HG03460 (cell line): ENCODE results near the gene MEGF8.

Source experiments
- ATAC-seq: cut with Tn5 transposase; IDR thresholded peaks from one replicate; pipeline ENCODE4 v1.9.1; 2021; ENCODE audit not compliant: unreplicated experiment

MEGF8 gene

DNA sequence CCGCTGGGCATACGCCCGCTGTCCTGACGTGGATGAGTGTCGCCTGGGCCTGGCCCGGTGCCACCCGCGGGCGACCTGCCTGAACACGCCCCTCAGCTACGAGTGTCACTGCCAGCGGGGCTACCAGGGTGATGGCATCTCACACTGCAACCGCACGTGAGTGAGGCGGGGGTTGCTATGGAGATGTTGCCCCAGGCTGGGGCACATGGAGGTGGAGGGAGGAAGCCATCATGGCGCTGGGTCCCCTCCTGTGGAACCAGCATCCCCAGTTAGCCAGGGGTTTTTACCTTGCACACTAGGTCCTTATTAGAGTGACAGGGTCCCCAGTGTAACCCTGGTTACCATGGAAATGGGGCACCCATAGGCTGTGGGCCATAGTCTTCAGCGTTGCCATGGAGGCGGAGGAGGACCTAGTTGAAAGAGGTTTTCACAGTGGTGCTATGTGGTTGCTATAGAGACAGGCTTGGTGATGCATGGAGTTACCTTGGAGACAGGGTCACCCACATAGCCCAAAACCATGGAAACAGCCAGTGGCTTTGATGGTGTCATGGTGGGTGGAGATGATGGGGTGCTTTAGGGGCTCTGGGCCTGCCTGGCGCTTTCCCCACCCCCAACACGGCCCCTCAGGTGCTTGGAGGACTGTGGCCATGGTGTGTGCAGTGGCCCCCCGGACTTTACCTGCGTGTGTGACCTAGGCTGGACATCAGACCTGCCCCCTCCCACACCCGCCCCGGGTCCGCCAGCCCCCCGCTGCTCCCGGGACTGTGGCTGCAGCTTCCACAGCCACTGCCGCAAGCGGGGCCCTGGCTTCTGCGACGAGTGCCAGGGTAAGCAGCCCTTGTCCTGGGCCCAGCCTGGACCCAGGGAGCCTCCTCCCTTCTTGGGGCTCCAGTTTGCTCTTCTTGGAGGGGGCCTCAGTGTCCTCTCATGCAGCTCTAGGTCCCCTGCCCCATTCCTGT is 27.1 kb downstream of the MEGF8 start:
- no peak for ATAC-seq

DNA sequence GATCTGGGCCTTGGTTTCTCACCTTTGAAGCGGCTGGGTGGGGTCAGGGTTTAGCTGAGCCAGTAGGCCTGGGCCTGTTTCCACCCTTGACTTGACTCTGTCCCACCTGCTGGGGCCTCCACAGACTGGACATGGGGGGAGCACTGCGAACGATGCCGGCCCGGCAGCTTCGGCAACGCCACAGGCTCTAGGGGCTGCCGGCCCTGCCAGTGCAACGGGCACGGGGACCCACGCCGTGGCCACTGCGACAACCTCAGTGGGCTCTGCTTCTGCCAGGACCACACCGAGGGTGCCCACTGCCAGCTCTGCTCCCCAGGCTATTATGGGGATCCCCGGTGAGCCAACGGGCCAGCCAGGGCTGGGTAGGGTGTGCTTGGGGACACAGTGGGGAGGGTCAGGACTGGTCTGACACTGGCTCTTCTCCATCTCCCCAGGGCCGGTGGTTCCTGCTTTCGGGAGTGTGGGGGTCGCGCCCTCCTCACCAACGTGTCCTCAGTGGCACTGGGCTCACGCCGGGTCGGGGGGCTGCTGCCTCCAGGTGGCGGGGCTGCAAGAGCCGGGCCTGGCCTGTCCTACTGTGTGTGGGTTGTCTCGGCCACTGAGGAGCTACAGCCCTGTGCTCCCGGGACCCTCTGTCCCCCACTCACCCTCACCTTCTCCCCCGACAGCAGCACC is 28.0 kb downstream of the MEGF8 start:
- no peak for ATAC-seq

DNA sequence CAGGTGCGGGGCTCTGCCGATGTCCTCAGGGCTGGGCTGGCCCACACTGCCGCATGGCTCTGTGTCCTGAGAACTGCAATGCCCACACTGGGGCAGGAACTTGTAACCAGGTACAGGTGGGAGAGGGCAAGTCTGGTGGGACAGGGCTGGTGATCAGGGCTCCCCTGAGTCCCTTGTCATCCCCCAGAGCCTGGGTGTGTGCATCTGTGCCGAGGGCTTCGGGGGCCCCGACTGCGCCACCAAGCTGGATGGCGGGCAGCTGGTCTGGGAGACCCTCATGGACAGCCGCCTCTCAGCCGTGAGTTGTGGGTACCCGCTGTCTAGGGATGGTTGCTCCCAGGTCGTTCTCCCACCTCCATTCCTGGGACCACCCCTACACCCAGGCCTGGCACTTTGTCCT is 30.5 kb downstream of the MEGF8 start:
- no peak for ATAC-seq

DNA sequence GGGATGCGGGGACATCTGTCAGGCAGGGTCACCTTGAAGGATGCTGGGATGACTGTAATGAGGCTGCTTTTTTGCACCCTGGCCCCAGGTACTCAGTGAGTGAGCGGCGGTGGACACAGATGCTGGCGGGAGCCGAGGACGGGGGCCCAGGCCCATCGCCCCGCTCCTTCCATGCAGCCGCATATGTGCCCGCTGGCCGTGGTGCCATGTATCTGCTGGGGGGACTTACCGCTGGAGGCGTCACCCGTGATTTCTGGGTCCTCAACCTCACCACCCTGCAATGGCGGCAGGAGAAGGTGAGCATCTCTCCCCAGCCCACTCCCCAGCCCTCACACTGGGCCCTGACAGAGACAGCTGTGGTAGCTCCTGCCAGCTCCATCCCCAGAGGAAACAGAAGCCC is 31.3 kb downstream of the MEGF8 start:
- no peak for ATAC-seq

DNA sequence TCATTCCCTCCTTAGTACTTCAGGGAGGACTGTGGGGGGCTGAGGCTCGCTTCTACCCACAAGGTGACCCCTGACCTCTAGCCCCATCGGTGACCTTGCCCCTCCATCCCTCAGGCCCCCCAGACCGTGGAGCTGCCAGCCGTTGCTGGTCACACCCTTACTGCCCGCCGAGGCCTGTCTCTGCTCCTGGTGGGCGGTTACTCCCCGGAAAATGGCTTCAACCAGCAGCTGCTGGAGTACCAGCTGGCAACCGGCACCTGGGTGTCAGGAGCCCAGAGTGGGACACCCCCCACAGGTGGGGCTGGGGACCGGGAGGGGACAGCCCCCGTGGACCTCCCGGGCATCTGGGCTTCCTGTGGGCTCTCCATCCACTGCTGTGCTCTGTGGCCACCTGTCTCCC is 31.9 kb downstream of the MEGF8 start:
- ATAC-seq: no peak

DNA sequence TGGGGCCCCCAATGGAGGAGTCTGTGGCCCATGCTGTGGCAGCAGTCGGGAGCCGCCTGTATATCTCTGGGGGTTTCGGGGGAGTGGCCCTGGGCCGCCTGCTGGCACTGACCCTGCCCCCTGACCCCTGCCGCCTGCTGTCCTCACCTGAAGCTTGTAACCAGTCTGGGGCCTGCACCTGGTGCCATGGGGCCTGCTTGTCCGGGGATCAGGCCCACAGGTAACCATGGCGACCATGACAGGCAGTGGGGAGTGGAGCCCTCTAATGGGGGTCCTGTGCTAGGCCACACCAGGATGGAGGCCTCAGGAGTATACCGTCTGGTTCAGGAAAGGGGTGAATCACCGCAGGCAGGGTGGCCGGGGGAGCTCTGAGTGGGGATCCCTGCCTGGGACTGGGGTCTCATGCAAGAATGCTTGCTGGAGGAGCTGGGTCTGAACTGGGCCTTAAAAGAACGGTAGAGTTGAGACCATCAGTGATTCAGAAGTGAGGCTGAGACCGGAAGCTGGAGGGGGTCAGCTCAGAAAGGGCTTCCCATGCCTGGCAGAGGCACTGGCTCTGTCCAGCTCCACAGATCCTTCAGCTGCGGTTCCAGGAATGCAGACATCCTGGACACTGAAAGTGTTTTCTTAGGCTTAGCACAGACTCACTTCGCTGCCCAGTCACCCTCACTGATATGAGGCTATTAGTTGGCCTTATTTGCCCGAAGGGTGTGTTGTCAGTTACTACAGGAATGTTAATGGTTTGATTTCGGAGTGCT is 35.5 kb downstream of the MEGF8 start:
- no peak for ATAC-seq

DNA sequence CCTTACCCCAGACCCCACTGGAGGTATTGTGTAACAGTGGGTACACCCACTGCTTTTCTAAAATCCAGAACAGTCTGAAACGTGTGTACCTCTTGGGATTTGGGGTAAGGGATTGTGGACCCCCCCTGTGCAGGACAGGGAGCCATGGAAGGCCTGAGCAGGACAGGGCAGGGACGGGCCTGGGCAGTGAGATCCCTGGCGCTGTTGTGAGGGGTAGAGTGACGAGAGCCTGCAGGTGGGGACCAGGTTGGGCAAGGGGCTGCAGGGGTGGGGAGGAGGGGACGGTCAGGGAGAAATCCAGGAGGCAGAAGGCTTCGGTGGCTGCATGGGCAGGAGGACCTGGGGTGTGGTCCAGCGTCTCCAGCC is 36.1 kb downstream of the MEGF8 start:
- ATAC-seq: no peak

DNA sequence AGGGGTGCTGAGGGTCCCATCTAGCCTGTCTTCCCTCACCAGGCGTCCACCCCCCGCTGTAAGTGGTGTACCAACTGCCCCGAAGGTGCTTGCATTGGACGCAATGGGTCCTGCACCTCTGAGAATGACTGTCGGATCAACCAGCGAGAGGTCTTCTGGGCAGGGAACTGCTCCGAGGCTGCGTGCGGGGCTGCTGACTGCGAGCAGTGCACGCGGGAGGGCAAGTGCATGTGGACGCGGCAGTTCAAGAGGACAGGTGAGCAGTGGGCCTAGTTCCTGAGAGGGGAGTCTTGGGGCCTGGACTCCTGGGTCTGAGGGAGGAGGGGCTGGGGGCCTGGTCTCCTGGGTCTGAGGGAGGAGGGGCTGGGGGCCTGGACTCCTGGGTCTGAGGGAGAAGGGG is 36.9 kb downstream of the MEGF8 start:
- no peak for ATAC-seq

DNA sequence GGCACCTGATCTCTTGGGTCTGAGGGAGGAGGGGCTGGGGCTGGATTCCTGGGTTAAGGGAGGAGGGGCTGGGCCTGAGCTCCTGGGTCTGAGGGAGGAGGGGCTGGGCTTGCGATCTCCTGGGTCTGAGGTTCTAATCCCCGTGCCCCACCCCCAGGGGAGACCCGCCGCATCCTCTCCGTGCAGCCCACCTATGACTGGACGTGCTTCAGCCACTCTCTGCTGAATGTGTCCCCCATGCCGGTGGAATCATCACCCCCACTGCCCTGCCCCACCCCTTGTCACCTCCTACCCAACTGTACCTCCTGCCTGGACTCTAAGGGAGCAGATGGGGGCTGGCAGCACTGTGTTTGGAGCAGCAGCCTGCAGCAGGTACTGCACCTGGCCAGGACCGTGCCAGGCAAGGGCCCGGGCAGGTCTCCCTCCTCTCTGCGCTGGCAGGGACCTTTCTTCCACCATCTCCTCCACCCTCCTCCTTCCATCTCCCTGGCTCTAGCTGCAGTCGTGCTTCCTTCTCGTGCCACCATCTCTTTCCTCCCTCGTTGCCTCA is 37.5 kb downstream of the MEGF8 start:
- no peak for ATAC-seq

DNA sequence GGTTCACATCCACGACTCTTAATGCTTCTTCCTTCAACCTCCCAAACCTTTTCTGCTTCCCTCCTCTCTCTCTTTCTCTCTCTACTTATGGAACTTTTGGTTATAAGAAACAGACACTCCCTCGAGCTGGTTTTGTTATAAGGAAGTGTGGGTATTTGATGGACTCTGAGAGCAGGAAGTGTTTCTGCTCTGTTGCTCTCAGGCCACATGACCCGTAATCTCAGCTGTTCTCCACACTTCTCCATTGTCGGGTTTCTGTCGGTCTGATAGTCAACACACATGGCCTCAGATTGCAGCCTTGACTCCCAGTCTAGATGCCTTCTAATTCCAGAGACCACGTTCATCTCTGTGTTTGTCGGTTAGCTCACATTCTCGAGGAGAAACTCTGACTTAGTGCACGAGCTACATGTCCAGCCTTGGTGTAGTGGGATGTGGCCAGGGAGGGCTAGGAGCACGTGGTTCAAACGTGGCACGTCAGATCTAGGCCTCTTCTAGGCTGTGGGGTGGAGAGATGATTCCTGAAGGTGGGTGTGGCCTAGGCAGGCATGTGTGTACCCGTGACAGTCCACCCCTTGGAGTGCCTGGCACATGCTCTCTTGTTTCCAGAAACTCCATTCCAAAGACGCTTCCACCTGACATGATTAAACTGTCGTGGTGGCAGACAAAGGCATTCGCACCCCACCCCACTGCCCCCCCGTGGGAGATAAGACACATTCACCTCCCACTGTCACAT is 38.3 kb downstream of the MEGF8 start:
- no peak for ATAC-seq

DNA sequence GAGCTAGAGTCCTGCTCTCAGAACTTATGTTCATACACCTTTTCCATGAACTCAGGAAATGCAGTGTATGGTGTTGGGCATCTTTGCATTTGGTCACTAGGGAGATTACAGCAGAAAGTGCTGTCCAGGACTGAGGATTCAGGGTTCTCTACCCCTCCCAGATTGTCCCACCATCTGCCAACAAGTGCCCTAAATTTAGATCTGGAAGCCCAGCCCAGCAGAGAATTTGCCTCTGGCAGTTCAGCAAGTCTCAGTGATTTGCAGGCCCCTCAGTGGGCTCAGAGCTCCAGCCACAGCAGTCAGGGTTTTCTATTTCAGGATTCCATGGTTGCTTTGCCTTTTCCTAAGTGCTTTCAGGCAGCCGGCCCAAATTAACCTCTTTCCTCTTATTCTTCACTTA is 41.2 kb downstream of the MEGF8 start:
- no peak for ATAC-seq

DNA sequence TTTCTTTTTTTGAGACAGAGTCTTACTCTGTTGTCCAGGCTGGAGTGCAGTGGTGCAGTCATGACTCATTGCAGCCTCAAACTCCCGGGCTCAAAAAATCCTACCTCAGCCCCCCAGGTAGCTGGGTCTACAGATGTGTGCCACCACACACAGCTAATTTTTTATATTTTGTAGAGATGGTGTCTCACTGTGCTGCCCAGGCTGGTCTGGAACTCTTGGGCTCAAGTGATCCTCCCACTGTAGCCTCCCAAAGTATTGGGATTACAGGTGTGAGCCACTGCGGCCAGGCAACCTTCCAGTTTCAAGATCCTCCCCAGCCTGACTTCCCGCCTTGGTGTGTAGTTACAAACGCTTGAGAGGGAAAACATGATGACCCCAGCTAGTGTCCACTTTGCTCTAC is 42.5 kb downstream of the MEGF8 start:
- ATAC-seq: no peak

DNA sequence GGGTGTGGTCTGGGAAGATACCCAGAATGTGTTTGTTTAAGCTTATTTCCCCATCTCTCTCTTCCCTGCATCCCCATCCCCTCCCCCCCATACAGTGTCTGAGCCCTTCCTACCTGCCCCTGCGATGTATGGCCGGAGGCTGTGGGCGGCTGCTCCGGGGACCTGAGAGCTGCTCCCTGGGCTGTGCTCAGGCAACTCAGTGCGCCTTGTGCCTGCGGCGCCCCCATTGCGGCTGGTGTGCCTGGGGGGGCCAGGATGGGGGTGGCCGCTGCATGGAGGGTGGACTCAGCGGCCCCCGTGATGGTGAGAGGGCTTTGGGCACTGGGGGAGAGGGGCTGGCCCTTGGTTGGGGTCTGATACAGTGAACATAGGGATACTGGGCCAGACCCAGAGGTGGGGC is 42.9 kb downstream of the MEGF8 start:
- no peak for ATAC-seq

DNA sequence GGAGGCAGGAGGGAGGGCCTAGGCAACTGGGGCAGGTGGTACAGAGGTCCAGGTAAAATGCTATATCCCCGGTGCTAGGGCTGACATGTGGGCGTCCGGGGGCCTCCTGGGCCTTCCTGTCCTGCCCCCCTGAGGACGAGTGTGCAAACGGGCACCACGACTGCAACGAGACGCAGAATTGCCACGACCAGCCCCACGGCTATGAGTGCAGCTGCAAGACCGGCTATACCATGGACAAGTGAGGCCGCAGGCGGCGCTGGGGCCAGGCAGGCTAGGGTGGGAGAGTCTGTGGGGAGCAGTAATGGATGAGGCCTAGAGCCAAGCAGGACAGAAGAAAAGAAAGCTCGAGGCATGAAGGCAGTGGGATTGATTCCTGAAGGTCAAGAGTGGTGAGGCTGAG is 43.3 kb downstream of the MEGF8 start:
- no peak for ATAC-seq

DNA sequence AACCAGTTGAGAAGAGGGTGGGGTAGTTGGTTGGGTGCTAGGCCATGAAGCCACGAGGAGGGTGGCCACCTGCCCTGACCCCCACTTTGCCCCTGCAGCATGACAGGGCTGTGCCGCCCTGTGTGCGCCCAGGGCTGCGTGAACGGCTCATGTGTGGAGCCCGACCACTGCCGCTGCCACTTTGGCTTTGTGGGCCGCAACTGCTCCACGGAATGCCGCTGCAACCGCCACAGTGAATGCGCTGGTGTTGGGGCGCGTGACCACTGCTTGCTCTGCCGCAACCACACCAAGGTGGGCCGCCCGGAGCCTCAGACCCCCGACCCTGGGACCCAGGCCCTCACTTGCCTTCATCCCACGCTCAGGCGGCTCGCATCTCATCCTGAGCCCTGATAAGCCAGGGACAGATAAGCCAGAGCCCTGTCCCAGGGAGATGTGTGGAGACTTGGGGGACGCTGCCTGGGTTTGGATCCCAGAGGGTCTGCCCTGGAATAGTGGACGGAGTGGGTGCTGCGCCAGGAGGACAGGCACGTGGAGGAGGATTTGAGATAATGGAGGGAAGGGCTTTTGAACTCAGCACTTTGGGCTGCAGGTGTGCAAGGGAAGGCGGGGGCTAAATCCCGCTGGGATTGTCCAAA is 44.1 kb downstream of the MEGF8 start:
- ATAC-seq: no peak

DNA sequence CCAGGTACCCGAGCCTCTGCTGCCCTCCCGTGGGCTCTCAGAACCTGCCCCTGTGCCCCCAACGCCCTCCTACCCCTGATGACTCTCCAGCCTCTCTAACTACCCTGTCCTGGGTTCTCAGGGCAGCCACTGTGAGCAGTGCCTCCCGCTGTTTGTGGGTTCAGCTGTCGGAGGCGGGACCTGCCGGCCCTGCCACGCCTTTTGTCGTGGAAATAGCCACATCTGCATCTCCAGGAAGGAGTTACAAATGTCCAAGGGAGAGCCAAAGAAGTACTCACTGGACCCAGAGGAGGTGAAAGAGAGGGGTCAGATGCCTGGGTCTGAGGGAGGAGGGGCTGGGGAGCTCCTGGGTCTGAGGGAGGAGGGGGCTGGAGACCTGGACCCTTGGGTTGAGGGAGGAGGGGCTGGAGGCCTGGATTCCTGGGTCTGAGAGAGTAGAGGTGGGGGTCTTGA is 44.7 kb downstream of the MEGF8 start:
- ATAC-seq: no peak

DNA sequence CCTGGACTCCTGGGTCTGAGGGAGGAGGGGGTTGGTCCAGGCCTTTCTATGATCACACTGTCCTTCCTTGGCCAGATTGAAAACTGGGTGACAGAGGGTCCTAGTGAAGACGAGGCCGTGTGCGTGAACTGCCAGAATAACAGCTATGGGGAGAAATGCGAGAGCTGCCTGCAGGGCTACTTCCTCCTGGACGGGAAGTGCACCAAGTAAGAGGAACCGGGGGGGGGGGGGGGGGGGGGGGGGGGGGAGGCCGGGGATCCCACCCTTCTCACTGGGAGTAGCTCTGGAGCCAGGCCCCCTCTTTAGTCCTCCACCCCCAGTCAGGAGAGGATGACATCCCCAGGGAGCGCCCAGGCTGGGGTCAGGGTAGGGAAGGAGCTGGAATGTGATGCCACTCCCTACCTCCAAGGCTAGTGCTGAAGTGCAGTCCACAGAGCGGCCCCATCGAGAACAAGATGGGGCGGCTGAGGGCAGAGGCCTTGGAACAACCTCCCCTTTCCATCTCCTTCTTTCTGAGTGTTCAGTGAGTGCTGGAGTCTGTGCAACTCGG is 45.3 kb downstream of the MEGF8 start:
- ATAC-seq: no peak

DNA sequence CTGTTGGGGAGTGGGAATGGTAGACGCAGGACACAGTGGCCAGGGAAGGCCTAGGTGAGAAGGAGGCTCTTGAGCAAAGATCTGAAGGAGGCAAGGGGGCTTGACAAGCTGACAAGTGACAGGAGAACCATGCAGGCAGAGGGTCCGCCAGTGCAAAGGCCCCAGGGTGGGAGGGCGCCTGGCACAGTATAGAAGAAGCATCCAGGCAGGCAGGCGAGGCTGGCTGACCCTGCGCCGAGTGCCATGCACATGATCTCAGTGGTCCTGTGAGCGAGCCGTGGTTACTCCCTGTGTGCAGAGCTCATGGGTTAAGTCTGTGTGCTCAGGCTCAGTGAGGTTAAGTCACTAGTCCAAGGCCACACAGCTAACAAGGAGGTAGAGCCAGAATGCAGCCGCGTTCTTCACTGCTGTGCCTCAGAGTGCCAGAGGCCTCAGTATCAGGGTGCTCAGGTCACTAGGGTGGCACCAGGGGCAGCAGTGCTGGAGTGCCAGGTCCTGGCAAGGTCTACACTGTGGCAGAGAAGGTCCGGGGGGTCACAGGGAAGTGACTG is 49.5 kb downstream of the MEGF8 start:
- no peak for ATAC-seq

DNA sequence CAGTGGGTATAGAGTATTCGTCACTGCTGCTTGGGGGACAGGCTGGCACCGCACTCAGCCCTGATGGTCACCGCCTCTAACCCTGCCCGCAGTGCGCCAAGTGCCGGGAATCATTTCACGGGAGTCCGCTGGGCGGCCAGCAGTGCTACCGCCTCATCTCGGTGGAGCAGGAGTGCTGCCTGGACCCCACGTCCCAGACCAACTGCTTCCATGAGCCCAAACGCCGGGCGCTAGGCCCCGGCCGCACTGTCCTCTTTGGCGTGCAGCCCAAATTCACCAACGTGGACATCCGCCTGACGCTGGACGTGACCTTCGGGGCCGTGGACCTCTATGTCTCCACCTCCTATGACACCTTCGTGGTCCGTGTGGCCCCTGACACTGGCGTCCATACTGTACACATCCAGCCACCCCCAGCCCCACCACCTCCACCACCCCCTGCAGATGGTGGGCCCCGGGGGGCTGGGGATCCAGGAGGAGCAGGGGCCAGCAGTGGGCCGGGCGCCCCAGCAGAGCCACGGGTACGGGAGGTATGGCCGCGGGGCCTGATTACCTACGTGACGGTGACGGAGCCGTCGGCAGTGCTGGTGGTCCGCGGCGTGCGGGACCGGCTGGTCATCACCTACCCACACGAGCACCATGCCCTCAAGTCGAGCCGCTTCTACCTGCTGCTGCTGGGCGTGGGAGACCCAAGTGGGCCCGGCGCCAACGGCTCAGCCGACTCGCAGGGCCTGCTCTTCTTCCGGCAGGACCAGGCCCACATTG is 50.2 kb downstream of the MEGF8 start:
- no peak for ATAC-seq
